Muscle of arm (tissue), 12 donors: ENCODE results near the gene BTBD9. TPM values are rescaled to one million over a fixed set of nuclear protein-coding genes. Genes with fewer than 3 reads are reported as not detected.

Experiments
- DNase-seq: peaks from one replicate; pipeline ENCODE4 v3.0.0-alpha.2; 2013
- polyA plus RNA-seq, 12 donors: library from polyadenylated mRNA; unstranded; fragments of 120-200 nt; gene quantifications; one replicate each; pipeline ENCODE4 v1.2.1, GENCODE V29; 2013; ENCODE audit not compliant: insufficient read length in 12 of 12

BTBD9 gene
- polyA plus RNA-seq, 12 donors: 7.6 to 9.8 (median 8.5) TPM; not detected in 1

- no peak for DNase-seq
Measured at GRCh38 chr6:38482466-38482865, 157.3 kb downstream of the BTBD9 start.

GRCh38 chr6:38481851-38482250, 157.9 kb downstream of the BTBD9 start:
- no peak for DNase-seq

- no peak for DNase-seq
Measured at GRCh38 chr6:38481211-38481836, 158.4 kb downstream of the BTBD9 start.

GRCh38 chr6:38480036-38480435, 159.7 kb downstream of the BTBD9 start:
- no peak for DNase-seq

GRCh38 chr6:38479331-38479730, 160.4 kb downstream of the BTBD9 start:
- DNase-seq: no peak

DNA sequence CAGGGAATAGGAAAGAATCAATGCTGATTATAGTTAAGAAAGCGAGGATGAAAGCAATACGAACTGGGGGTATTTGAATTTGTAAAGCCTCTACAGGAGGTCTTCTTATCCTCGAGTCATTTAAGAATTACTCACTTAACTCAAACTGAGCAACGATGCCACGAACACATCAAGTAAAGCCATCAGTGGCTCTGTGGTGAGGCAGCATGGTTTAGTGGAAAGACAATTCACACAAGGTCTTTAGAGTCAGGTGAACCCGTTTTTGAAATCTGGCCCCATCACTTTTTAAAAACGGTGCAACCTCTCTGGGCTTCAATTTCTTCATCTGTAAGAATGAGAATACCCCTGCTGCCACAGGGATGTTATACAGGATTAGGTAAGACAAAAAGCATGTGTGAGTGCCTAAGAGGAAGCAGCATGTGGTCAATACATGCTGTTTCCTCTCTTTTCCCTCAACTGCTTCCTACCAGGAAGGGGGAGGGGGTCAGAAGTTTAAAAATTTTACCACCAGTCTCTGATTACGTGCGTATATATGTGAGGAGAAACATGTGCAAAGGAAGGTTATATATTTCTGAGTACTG, 162.0 kb downstream of the BTBD9 start:
- DNase-seq: no peak

- DNase-seq: no peak
Measured at GRCh38 chr6:38476888-38477287, 162.8 kb downstream of the BTBD9 start.

- DNase-seq: no peak
Measured at GRCh38 chr6:38476141-38476540, 163.6 kb downstream of the BTBD9 start.

GRCh38 chr6:38470548-38470947, 169.2 kb downstream of the BTBD9 start:
- no peak for DNase-seq

DNA sequence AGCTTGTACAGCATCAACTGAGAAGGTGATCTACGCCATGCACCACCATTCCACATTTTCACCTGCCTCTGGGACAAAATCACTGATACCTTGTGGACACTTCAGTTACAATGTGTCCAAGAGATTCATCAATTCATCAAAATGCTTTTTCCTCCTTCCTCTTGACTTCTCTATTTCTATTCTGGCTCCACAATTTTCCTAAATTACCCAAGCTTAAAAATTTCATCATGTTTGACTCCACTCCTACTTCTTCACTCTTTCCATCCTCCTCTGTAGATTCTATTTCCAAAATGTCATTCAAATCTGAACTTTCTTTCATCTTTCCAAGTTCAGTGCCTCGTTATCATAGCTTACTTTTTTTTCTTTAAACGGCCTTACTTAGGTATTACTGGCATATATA, 172.2 kb downstream of the BTBD9 start:
- no peak for DNase-seq

DNA sequence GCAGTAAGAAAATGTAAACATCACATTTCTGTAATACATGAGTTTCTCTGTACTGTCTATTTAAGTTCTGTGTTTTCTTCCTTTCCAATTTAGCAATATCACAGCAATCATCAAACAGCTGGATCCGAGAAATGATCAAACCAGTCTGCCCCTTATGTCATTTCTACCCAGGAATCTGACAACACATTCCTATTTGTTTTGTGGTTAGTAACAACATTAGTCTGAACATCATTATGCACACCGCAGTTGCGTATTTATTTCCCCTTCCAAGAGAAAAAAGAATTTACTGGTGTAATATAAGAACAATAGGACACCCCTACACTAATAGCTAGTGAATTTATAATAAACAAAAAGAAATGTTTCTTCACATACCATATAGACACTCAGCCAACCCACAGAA, 179.5 kb downstream of the BTBD9 start:
- no peak for DNase-seq

GRCh38 chr6:38459291-38459690, 180.4 kb downstream of the BTBD9 start:
- DNase-seq: no peak

GRCh38 chr6:38453861-38454260, 185.9 kb downstream of the BTBD9 start:
- no peak for DNase-seq

- no peak for DNase-seq
Measured at GRCh38 chr6:38452816-38453660, 186.7 kb downstream of the BTBD9 start.

GRCh38 chr6:38450717-38451116, 189.0 kb downstream of the BTBD9 start:
- DNase-seq: no peak

DNA sequence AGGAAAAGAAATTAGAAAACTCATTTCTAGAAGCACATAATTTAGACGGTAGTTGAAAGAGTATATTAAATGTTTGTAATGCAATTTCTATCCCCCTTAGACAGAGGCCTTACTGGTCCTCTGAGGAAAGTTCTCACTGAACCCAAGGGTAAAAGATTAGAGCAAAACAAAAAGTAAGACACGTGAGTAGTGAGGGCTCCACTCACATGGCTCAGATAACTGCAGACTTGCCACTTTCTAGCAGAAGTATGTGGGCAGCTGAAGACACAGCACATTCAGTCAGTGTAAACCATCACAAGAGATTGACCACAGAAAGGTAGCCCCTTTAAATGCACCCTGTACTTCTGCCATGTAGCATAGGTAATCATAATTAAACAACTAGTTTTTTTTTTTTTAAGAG, 193.8 kb downstream of the BTBD9 start:
- no peak for DNase-seq

GRCh38 chr6:38445336-38445735, 194.4 kb downstream of the BTBD9 start:
- no peak for DNase-seq

GRCh38 chr6:38443352-38444144, 196.2 kb downstream of the BTBD9 start:
- no peak for DNase-seq

- DNase-seq: no peak
Measured at GRCh38 chr6:38438097-38438496, 201.6 kb downstream of the BTBD9 start.

DNA sequence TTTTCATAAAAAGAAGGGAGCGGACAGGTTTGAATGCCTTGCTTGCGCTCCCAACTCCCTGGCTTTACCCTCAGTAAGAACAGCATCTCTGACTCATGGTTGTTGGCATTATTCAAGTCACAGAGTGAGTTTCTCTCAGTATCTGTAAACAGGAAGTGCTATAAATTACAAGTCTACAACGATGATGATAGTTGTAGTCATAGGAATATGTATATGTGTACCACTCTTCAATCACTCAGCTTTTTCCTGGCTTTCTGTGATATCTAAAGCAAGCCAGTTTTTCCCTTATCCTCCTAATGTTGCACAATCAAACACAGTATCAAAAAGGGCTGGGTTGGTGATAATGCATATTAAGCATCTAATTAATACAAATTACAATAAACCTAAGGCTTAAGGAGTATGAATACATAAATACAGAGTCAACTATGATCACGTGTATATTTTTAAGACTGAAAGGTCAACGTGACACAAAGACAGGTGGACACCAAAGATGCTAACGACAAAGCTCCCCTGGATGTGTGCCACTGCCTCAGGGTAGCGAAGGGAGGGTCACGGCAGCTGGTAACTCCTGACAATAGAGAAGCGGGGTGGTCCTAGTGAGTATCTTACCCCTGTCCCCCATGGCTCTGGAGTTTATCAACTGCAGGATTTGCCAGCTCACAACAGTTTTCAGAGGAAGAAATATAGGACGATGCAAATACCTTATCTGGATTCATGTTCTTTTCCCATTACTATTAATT, 202.8 kb downstream of the BTBD9 start:
- no peak for DNase-seq

- DNase-seq: no peak
Measured at GRCh38 chr6:38435330-38435729, 204.4 kb downstream of the BTBD9 start.

GRCh38 chr6:38434051-38434450, 205.7 kb downstream of the BTBD9 start:
- DNase-seq: no peak
